HG02678 (cell line): ENCODE results near the gene TRA2A.
A peak's percentile ranks its signal among the peaks of the same experiment; 100 is the strongest.
"Not testable (repeated sequence)": the region's sequence is repeated elsewhere in the genome, so short reads cannot be mapped to it uniquely, and the experiment has no call there.

Experiments used
- ATAC-seq: cut with Tn5 transposase; IDR thresholded peaks from one replicate; pipeline ENCODE4 v1.9.1; 2021; ENCODE audit warnings: mild to moderate bottlenecking, moderate library complexity; ENCODE audit not compliant: unreplicated experiment

The TRA2A gene

GRCh38 chr7:23513746-23514145, 18.0 kb downstream of the TRA2A start:
- ATAC-seq: not testable (repeated sequence)

DNA sequence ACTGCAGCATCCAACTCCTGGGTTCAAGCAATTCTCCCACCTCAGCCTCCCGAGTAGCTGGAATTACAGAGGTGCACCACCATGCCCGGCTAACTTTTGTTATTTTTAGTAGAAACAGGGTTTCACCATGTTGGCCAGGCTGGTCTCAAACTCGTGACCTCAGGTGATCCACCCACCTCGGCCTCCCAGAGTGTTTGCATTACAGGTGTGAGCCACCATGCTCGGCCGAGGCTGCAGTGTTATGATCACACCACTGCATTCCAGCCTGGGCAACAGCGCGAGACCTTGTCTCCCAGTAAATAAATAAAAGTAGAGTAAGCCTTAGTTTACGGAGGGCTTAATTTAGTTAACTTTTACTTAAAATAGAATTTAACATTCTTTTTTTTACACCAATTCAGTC, 37.8 kb downstream of the TRA2A start:
- no peak for ATAC-seq

- no peak for ATAC-seq
Measured at GRCh38 chr7:23491502-23491901, 40.3 kb downstream of the TRA2A start.

GRCh38 chr7:23490357-23491135, 41.2 kb downstream of the TRA2A start:
- ATAC-seq: peak; percentile 84

DNA sequence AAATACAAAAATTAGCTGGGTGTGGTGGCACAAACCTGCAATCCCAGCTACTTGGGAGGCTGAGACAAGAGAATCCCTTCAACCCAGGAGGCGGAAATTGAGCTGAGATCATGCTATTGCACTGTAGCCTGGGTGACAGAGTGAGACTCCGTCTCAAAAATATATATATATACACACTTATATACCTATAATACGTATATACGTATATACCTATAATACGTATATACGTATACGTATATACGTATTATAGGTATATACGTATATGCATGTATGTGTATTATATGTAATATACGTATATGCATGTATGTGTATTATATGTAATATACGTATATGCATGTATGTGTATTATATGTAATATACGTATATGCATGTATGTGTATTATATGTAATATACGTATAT, 43.1 kb downstream of the TRA2A start:
- ATAC-seq: not testable (repeated sequence)

GRCh38 chr7:23487670-23488069, 44.1 kb downstream of the TRA2A start:
- no peak for ATAC-seq

DNA sequence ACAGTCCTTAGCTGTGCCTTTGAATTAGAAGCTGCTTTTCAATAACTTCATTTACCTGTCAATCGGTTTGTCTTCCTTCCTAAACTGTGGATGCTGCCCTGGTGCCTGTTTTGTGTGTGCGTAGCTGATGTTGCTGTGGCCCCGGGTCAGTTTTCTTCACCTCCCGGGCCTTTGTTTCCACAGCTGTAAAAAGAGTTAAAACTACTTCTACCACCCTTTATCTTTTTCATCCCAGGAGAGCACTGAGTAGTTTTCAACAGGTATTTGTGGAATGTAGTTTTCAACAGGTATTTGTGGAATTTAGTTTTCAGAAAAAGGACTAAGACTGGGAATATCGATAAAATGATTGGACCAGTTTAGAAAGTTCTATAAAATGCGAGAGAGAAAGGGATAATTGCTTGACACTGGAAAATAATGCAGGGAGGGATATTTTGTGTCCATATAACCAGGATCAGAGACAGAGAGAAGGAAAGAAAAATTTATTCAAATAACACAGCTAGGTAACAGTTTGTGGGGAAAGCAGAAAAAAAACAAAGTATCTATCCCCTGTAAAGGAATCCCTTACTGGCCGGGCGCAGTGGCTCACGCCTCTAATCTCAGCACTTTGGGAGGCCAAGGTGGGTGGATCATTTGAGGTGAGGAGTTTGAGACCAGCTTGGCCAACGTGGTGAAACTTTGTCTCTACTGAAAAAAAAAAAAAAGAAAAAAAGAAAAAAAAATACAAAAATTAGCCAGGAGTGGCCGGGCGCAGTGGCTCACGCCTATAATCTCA, 45.6 kb downstream of the TRA2A start:
- ATAC-seq: no peak

- ATAC-seq: no peak
Measured at GRCh38 chr7:23482686-23483085, 49.1 kb downstream of the TRA2A start.

- ATAC-seq: no peak
Measured at GRCh38 chr7:23477962-23478866, 53.6 kb downstream of the TRA2A start.

DNA sequence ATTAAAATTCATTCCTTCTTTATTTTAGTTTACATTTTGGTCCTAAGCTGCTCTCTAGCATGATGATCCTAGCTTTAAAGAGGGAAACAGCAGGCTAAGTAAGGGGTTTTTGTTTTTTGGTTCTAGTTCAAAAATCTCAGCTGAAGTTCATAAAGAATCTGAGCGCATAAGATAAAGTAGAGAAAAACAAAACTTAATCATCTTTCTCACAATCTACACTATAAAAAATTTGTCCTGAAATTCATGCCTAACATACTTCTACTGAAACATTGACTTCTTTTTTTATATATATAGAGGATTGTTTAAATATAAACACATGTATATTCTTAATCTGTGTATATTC, 54.7 kb downstream of the TRA2A start:
- no peak for ATAC-seq

DNA sequence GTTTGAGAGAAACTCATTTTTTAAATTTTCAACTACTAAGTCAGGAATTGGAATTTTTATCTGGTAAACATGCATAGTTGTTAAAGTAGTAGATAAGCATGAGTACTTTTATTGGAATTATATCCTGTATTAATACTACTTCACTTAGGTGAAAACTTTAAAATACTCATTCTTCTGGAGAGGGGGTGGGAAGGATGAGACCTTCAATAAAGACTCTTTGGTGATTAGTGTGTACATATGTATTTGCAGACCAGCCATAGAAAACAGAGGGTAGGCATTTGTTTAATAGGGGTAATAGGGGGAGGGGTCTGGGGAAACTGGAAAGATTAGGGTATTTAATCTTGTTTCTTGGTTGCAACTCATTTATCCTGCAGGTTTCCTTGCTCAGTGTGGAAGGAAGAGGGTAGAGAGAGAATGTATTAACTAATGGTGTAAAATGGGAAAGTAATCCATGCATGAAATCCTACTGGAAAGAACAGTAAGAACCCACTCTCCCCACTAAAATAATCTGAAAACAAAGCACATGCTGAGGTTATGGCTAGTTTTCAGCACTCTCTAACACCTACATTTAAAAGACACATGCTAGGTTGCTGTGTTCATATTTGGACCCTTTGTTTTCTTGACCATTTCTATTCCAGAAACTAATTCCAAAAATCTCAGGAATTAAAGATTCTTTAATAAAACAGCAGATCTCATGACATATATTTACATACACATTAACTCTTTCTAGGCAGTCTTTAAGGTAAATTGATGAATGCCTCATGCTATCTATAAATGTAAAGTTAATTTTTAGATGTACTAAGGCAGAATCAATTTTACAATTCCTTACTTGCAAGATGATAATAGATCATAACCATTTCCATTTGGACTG, 55.3 kb downstream of the TRA2A start:
- ATAC-seq: no peak

GRCh38 chr7:23475576-23475839, 56.3 kb downstream of the TRA2A start:
- no peak for ATAC-seq

DNA sequence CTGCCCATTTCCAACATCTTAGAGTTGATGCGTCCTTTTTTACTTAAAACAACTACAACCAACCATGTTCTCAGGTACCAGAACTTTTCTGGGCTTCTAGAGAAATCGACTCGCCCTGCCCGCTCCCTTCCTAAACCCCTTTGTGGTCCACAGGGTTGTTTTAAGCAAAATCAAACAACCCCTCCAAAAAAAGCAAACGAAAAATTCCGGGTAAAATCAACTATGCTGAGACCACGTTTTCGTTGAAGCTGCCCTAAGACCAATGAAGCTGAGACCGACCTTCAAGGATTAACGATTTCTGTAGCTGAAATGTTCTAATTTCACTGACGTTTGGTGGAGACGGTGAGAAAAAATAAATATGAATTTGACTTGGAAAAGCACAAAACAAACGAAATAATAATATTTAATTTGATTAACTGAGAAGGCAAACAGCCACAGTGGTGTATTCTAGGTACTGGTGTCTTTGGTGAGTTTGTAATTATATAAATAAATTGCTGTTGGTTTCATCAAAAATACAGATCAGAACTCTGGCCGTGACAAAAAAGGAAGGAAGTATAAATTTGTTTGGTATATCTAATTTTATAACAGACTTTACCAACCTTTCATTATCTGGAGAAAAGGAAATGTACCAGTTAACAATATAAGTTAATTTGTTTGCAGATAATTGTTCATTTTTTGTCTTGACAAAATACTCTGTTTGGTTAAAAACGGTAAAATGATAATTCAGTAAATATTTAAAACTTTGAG, 56.8 kb downstream of the TRA2A start:
- ATAC-seq: no peak

DNA sequence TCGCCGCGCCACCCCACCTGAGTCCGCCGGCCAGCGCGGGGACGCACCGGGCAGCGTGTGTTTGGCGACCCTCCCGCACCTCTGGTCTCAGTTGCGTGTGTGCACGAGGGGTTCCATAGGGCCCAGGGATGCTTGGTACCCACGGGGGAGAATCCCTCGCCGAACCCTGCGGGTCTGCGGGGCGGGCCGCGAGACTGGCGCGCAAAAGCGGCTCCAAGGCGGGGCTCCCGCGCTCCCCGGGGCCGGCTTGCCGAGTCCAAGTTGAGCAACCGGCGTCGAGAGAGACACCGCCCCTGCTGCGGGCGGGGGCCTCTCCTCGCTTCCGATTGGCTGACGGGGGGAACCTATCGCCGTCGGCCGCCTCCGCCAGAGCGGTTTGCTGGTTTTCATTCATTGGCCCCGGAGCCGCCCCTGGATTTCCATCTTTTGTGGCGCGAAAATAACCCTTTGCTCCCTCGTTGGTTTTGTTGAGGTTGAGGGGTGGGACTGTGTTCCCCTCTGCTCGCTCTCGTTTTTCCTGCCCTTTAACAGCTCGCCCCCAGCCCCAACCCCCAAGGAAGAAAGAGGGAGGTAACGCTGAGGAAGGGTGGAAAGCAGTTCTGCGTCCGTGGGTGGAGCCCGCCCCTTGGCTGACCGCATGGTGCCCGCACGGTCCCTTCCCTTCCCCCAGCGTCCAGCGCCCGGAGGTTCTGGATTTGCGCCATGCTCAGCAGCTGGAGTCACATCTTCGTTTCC, 57.5 kb downstream of the TRA2A start:
- peak; percentile 75 for ATAC-seq

GRCh38 chr7:23473844-23474093, 58.0 kb downstream of the TRA2A start:
- ATAC-seq: peak; percentile 26

DNA sequence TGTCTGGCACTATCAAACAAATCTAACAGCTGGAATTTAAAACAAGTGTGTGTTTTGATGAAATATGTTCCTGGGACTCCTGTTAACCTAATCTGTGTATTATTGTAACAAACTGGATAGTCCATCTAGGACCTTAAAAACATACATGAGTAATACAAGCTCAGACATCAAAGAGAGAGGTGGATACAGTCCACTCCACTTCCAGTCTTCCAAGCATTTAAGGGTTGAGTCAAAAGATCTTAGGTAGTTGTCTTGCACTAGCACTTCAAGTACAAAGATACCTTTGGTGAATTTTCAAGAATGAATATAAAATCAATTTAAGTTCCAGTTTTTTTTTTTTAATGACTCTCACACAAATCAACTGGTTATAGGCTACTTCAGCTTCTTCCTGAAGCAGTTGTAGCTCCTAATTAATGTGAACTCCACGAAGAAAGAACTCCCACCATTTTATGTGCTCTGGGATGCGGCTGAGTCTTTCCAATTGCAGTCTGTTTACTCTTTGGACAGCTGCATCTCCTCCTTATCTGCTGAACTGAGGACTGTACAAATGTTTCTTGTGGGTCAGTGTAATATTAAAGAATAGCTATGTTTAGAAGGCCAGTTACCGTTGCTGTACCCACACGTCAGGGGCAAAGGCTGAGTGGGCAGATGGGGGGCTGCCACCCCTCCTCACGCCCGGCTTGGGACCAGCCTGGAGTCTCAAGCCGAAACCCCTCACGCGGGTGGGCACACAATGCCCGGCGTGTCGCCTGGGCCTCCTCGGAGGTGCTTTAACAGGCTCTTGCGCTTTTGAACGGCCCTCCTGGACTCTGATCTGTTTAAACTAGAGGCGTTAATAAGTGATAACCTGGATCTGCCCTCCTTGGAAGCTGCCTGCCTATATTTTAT, 58.6 kb downstream of the TRA2A start:
- ATAC-seq: no peak

GRCh38 chr7:23472556-23472955, 59.2 kb downstream of the TRA2A start:
- ATAC-seq: no peak

GRCh38 chr7:23472046-23472445, 59.7 kb downstream of the TRA2A start:
- no peak for ATAC-seq
